H1 (cell line): Measurements from ENCODE around the gene COPA. TPM values are rescaled to one million over a fixed set of nuclear protein-coding genes. Genes with fewer than 3 reads are reported as not detected.

Experiments used
- CTCF ChIA-PET: fragments of 300-600 bp; sonication (Branson Sonifier 250); formaldehyde crosslinking; loops from one replicate; lab custom pipeline; 2021; ENCODE audit not compliant: partially characterized antibody; lab: Charles Lee
- POLR2A ChIA-PET: fragments of 300-600 bp; sonication (Branson Sonifier 250); formaldehyde crosslinking; loops from one replicate; lab custom pipeline; 2021; ENCODE audit warnings: inconsistent platforms; ENCODE audit not compliant: partially characterized antibody; lab: Charles Lee
- DNase-seq, 2 experiments: peaks; one replicate each; pipeline versions ENCODE4 v3.0.0 to v3.0.0-alpha.2; 2010 to 2022; ENCODE audit warnings: low spot score in 2 of 2, low read depth in 1 of 2, mixed read lengths in 1 of 2
- FAIRE-seq: peaks from 2 replicates; lab custom pipeline; 2011; peaks lifted over from hg19 to GRCh38; lab: Jason Lieb, UNC
- H2AFZ ChIP-seq: 2 replicates; pipeline ENCODE4 v1.8.1; 2012; ENCODE audit warnings: low read length, inconsistent platforms
- H2AK5ac ChIP-seq: 2 replicates; pipeline ENCODE4 v1.6.1; 2013; ENCODE audit warnings: low read depth, low read length
- H2BK120ac ChIP-seq: replicated peaks from 2 replicates; pipeline ENCODE3; 2013; ENCODE audit warnings: low read depth, low read length, inconsistent platforms
- H2BK12ac ChIP-seq: 2 replicates; pipeline ENCODE4 v1.6.1; 2013; ENCODE audit warnings: low read depth, low read length
- H2BK15ac ChIP-seq: 2 replicates; pipeline ENCODE4 v1.6.1; 2013; ENCODE audit warnings: low read length
- H2BK20ac ChIP-seq: 2 replicates; pipeline ENCODE4 v1.6.1; 2013; ENCODE audit warnings: low read length
- H2BK5ac ChIP-seq: 2 replicates; pipeline ENCODE4 v1.6.1; 2013; ENCODE audit warnings: low read depth, low read length
- H3K14ac ChIP-seq: 2 replicates; pipeline ENCODE4 v1.6.1; 2013; ENCODE audit warnings: inconsistent platforms; ENCODE audit not compliant: insufficient read length
- H3K18ac ChIP-seq: 2 replicates; pipeline ENCODE4 v1.6.1; 2013; ENCODE audit warnings: low read length; ENCODE audit errors: extremely low read depth
- H3K23ac ChIP-seq: 2 replicates; pipeline ENCODE4 v1.6.1; 2013; ENCODE audit warnings: inconsistent platforms; ENCODE audit not compliant: insufficient read length
- H3K23me2 ChIP-seq: 2 replicates; pipeline ENCODE4 v1.6.1; 2013; ENCODE audit warnings: low read depth, low read length
- H3K27ac ChIP-seq: 2 replicates; pipeline ENCODE4 v1.6.1; 2011; ENCODE audit warnings: low read depth, low read length, inconsistent platforms
- H3K27me3 ChIP-seq, 4 experiments: replicated peaks in 1 of 4; 1 replicate in 1 of 4; 2 replicates in 3 of 4; pipeline versions ENCODE4 v1.6.1 to v1.8.1; 2011 to 2013; ENCODE audit warnings: low read length in 3 of 4, mild to moderate bottlenecking in 3 of 4, inconsistent platforms in 2 of 4, mixed read lengths in 2 of 4, moderate library complexity in 1 of 4; ENCODE audit not compliant: control insufficient read depth in 3 of 4, insufficient read depth in 3 of 4; ENCODE audit errors: extremely low read depth in 1 of 4
- H3K36me3 ChIP-seq, 4 experiments: 2 replicates each; pipeline versions ENCODE4 v1.6.1 to v1.8.1; 2011 to 2013; ENCODE audit warnings: mild to moderate bottlenecking in 4 of 4, low read length in 3 of 4, moderate library complexity in 2 of 4, control low read depth in 1 of 4, inconsistent platforms in 1 of 4; ENCODE audit not compliant: insufficient read depth in 4 of 4, control insufficient read depth in 2 of 4
- H3K4ac ChIP-seq: replicated peaks from 2 replicates; pipeline ENCODE3; 2013; ENCODE audit warnings: low read length, low read depth, mixed read lengths, inconsistent platforms; ENCODE audit not compliant: insufficient read length
- H3K4me1 ChIP-seq, 4 experiments: replicated peaks in 1 of 4; 1 replicate in 1 of 4; 2 replicates in 3 of 4; pipeline versions ENCODE4 v1.6.1 to v1.8.1; 2011 to 2013; ENCODE audit warnings: low read length in 3 of 4, inconsistent platforms in 2 of 4, mixed read lengths in 1 of 4; ENCODE audit not compliant: insufficient read depth in 4 of 4, control insufficient read depth in 3 of 4
- H3K4me2 ChIP-seq, 2 experiments: 2 replicates each; pipeline versions ENCODE4 v1.6.1 to v1.8.1; 2011 to 2013; ENCODE audit warnings: low read depth in 2 of 2, low read length in 2 of 2, control low read depth in 1 of 2, inconsistent platforms in 1 of 2, mild to moderate bottlenecking in 1 of 2; ENCODE audit not compliant: insufficient read depth in 1 of 2
- H3K4me3 ChIP-seq, 4 experiments: fragments of 200-600, 300-600 bp in 1 of 4; sonication (generic), shearing (Covaris generic), sonication (Bioruptor Twin) in 1 of 4; 2 replicates each; pipeline versions ENCODE4 v1.5.1 to v1.8.1; 2011 to 2016; ENCODE audit warnings: low read length in 4 of 4, low read depth in 3 of 4, control low read depth in 2 of 4, inconsistent platforms in 2 of 4, mild to moderate bottlenecking in 2 of 4, mixed read lengths in 1 of 4, moderate library complexity in 1 of 4; ENCODE audit not compliant: insufficient read depth in 2 of 4; ENCODE audit errors: extremely low read depth in 1 of 4
- H3K56ac ChIP-seq: replicated peaks from 2 replicates; pipeline ENCODE3; 2013; ENCODE audit warnings: low read depth, mild to moderate bottlenecking, mixed read lengths, low read length, inconsistent platforms; ENCODE audit not compliant: insufficient read length
- H3K79me1 ChIP-seq: 2 replicates; pipeline ENCODE4 v1.6.1; 2013; ENCODE audit warnings: low read depth, low read length, control low read depth
- H3K79me2 ChIP-seq, 2 experiments: 2 replicates each; pipeline versions ENCODE4 v1.6.1 to v1.8.1; 2012 to 2013; ENCODE audit warnings: low read length in 2 of 2, mild to moderate bottlenecking in 2 of 2, inconsistent platforms in 1 of 2; ENCODE audit not compliant: insufficient read depth in 2 of 2, control insufficient read depth in 1 of 2
- H3K9ac ChIP-seq, 4 experiments: replicated peaks in 1 of 4; 1 replicate in 1 of 4; 2 replicates in 3 of 4; pipeline versions ENCODE4 v1.6.1 to v1.8.1; 2011 to 2013; ENCODE audit warnings: low read depth in 3 of 4, low read length in 3 of 4, control low read depth in 2 of 4, mild to moderate bottlenecking in 2 of 4, moderate library complexity in 2 of 4, inconsistent platforms in 1 of 4; ENCODE audit errors: extremely low read depth in 1 of 4
- H3K9me3 ChIP-seq, 2 experiments: 2 replicates each; pipeline versions ENCODE4 v1.6.1 to v1.8.1; 2012 to 2013; ENCODE audit warnings: mild to moderate bottlenecking in 2 of 2, moderate library complexity in 2 of 2, control low read depth in 1 of 2, inconsistent platforms in 1 of 2, low read depth in 1 of 2, low read length in 1 of 2, mixed read lengths in 1 of 2; ENCODE audit not compliant: insufficient read depth in 2 of 2
- H4K20me1 ChIP-seq, 2 experiments: replicated peaks in 1 of 2; 2 replicates each; pipeline versions ENCODE3 to v1.8.1; 2011 to 2013; ENCODE audit warnings: inconsistent platforms in 2 of 2, low read length in 2 of 2, mild to moderate bottlenecking in 1 of 2; ENCODE audit not compliant: insufficient read depth in 2 of 2, control insufficient read depth in 1 of 2
- H4K5ac ChIP-seq: 2 replicates; pipeline ENCODE4 v1.6.1; 2013; ENCODE audit warnings: low read length, low read depth, mixed read lengths, inconsistent platforms; ENCODE audit not compliant: insufficient read length
- H4K8ac ChIP-seq: 2 replicates; pipeline ENCODE4 v1.8.0; 2013; ENCODE audit warnings: mild to moderate bottlenecking, moderate library complexity, low read length, inconsistent platforms; ENCODE audit not compliant: insufficient read depth; ENCODE audit errors: extremely low read depth
- H4K91ac ChIP-seq: replicated peaks from 2 replicates; pipeline ENCODE3; 2013; ENCODE audit warnings: low read length, mixed read lengths, inconsistent platforms; ENCODE audit not compliant: insufficient read length
- BCL11A ChIP-seq, 2 experiments: IDR thresholded peaks; one replicate each; pipeline ENCODE4 v1.6.1; 2011; ENCODE audit warnings: low read depth in 2 of 2, low read length in 2 of 2, mild to moderate bottlenecking in 2 of 2
- CHD1 ChIP-seq: IDR thresholded peaks from 2 replicates; pipeline ENCODE4 v1.6.1; 2012; ENCODE audit warnings: low read depth, low read length, improper control_type of control experiment
- FOSL1 ChIP-seq: IDR thresholded peaks from 2 replicates; pipeline ENCODE4 v1.6.1; 2011; ENCODE audit warnings: mild to moderate bottlenecking, low read depth, low read length, moderate library complexity; ENCODE audit not compliant: insufficient read depth
- POLR2AphosphoS5 ChIP-seq: IDR thresholded peaks from 2 replicates; pipeline ENCODE4 v1.6.1; 2011; ENCODE audit warnings: low read depth, low read length
- RFX5 ChIP-seq: IDR thresholded peaks from 2 replicates; pipeline ENCODE4 v1.6.1; 2011; ENCODE audit warnings: low read depth, low read length, improper control_type of control experiment, borderline replicate concordance
- RNF2 ChIP-seq: fragments of 200-900, 300-1000 bp; sonication (generic); IDR thresholded peaks from 2 replicates; pipeline ENCODE4 v1.7.1; 2016; ENCODE audit warnings: borderline replicate concordance, low read depth, mild to moderate bottlenecking, antibody characterized with exemption, low read length; ENCODE audit not compliant: poor library complexity, severe bottlenecking; ENCODE audit errors: missing control alignments
- SIN3A ChIP-seq, 2 experiments: IDR thresholded peaks in 1 of 2; conservative IDR thresholded peaks in 1 of 2; 2 replicates each; pipeline ENCODE4 v1.6.1; 2011 to 2012; ENCODE audit warnings: low read length in 2 of 2, improper control_type of control experiment in 1 of 2, low read depth in 1 of 2, mild to moderate bottlenecking in 1 of 2
- SIRT6 ChIP-seq: IDR thresholded peaks from one replicate; pipeline ENCODE4 v1.7.1; 2012; ENCODE audit warnings: low read length, inconsistent platforms
- SIX5 ChIP-seq: IDR thresholded peaks from 2 replicates; pipeline ENCODE4 v1.6.1; 2011; ENCODE audit warnings: mild to moderate bottlenecking, low read depth, low read length
- SP1 ChIP-seq: IDR thresholded peaks from 2 replicates; pipeline ENCODE4 v1.6.1; 2011; ENCODE audit warnings: low read depth, low read length
- TCF12 ChIP-seq: IDR thresholded peaks from 2 replicates; pipeline ENCODE4 v1.6.1; 2011; ENCODE audit warnings: low read depth, mild to moderate bottlenecking, low read length
- WGBS, 2 experiments: shearing (Covaris generic) in 1 of 2; methylation state at CpG; one replicate each; pipeline versions ENCODE4 v1.1.6 to v1.1.7; 2013 to 2015; ENCODE audit warnings: low lambda C conversion rate in 2 of 2, mixed read lengths in 2 of 2, inconsistent platforms in 1 of 2, low coverage in 1 of 2, missing lambda C conversion rate in 1 of 2; ENCODE audit not compliant: insufficient replicate concordance in 2 of 2, insufficient coverage in 1 of 2, insufficient read length in 1 of 2; ENCODE audit errors: extremely low coverage in 1 of 2, missing lambda C conversion rate in 1 of 2; 5-methylcytosine and 5-hydroxymethylcytosine counted together
- polyA plus RNA-seq, 7 experiments: library from polyadenylated mRNA; depleted of rRNA in 3 of 7; stranded (reverse) in 5 of 7; unstranded in 2 of 7; fragments of >200 nt in 5 of 7; fragments of 200-250 nt in 2 of 7; gene quantifications; 1 replicate in 5 of 7; 2 replicates in 1 of 7; 4 replicates in 1 of 7; pipeline versions ENCODE4 v1.2.1 to v1.2.3, GENCODE V29; 2011 to 2013; ENCODE audit warnings: missing spikeins in 2 of 7, mixed read lengths in 2 of 7
- total RNA-seq: library from RNA; stranded (reverse); fragmentation: NEBNext Ultra II Directional; extraction: Animal tissue kit (Norgen Biotek cat#: 25700); gene quantifications from 2 replicates; pipeline ENCODE4 v1.2.1, GENCODE V29; 2021

Gene COPA
- total and polyA plus RNA-seq, 2 of the 8 experiments (the other 6 are each of a cell fraction or from before 2014, with no cell fraction given) = 78.2 to 115 TPM

GRCh38 chr1:160367934-160368923 lies 25.2 kb upstream of the COPA start:
- Histone ChIP-seq H3K4ac (no peak overlapping the region), H3K4me1 (peaks cover 0 to 3% (median 0%) of the 10 kb centered on the region in 4 experiments; a peak in 1 of 7 replicates), H3K56ac (no peak overlapping the region), H3K23me2 (no peaks in the 10 kb centered on the region), H4K8ac (no peak overlapping the region; the same call in 1 of the 2 replicates), H3K27ac (no peak overlapping the region; the same call in 1 of the 2 replicates), H2AFZ (no peak overlapping the region), H3K9ac (no peak overlapping the region), H4K5ac (no peak overlapping the region), H2BK5ac (no peak overlapping the region), H2BK15ac (no peak overlapping the region), H3K79me1 (no peaks in the 10 kb centered on the region), H2AK5ac (no peak overlapping the region; the same call in 1 of the 2 replicates), H3K18ac (0 out of 2 replicates have a peak overlapping the region, but pooled peaks have one; percentile 0), H2BK12ac (no peak overlapping the region), H3K23ac (no peak overlapping the region), H4K20me1 (no peaks in the 10 kb centered on the region), H2BK20ac (0 out of 2 replicates have a peak overlapping the region, but pooled peaks have one; percentile 37), H3K9me3 (no peaks in the 10 kb centered on the region), H2BK120ac (no peak overlapping the region), H3K4me3 (no peak overlapping the region), H3K14ac (no peak overlapping the region), H3K79me2 (no peaks in the 10 kb centered on the region), H3K27me3 (no peaks in the 10 kb centered on the region), H3K36me3 (no peaks in the 10 kb centered on the region), H3K4me2 (no peak overlapping the region), H4K91ac (no peak overlapping the region)
- WGBS, 2 experiments = 95% methylated on average over 4 of the region's 4 CpGs; no CpG with 5 or more reads in 1 of the 2 experiments
- FAIRE-seq (no peak), DNase-seq (no peak)
- ChIA-PET POLR2A (interaction anchor here (0.7 to 9.5 kb wide), 4 partner anchors 11 to 49 kb away, joined by 3 to 95 read pairs (median 3); no protein-coding TSS in a partner anchor), CTCF (interaction anchor here (0.6 to 26.0 kb wide), 6 partner anchors 9 to 704 kb away, joined by 3 to 683 read pairs (median 4); no protein-coding TSS in a partner anchor)
- TF ChIP-seq POLR2AphosphoS5 = no peak
- TF ChIP-seq BCL11A (IDR thresholded peaks at IDR 0.05; ENCODE audit: low read depth in 2 of 2, low read length in 2 of 2) = no peak
- no peak for TF ChIP-seq FOSL1
- no peak for TF ChIP-seq RNF2
- TF ChIP-seq SP1 = no peak
- no peak for TF ChIP-seq SIRT6
- TF ChIP-seq SIX5 = no peak
- TF ChIP-seq TCF12 = no peak
- no peak for TF ChIP-seq CHD1
- no peak for TF ChIP-seq RFX5
- TF ChIP-seq SIN3A (conservative IDR thresholded peaks at IDR 0.05 in 1 of 2, IDR thresholded peaks at IDR 0.05 in 1 of 2; ENCODE audit: low read depth in 1 of 2, low read length in 2 of 2) = no peak
